Ascending aorta (tissue), 2 donors: ENCODE measurements around the gene ATF7IP2. TPM values are rescaled to one million over a fixed set of nuclear protein-coding genes. Genes with fewer than 3 reads are reported as not detected.
"Not testable (repeated sequence)": the region's sequence is repeated elsewhere in the genome, so short reads cannot be mapped to it uniquely, and the experiment has no call there.

ENCODE experiments used
- DNase-seq, 2 donors: peaks; one replicate each; pipeline ENCODE4 v3.0.0-alpha.2; 2019; ENCODE audit warnings: low spot score in 2 of 2
- H3K27ac ChIP-seq, 2 donors: fragments of 200-600 bp; sonication (generic); one replicate each; pipeline ENCODE4 v1.5.1; 2016 to 2017; ENCODE audit warnings: mild to moderate bottlenecking in 1 of 2
- H3K27me3 ChIP-seq: fragments of 200-600 bp; sonication (generic); one replicate; pipeline ENCODE4 v1.5.1; 2017
- H3K36me3 ChIP-seq, 2 donors: fragments of 200-600 bp; sonication (generic); one replicate each; pipeline ENCODE4 v1.5.1; 2016
- H3K4me1 ChIP-seq, 2 donors: fragments of 200-600 bp; sonication (generic); one replicate each; pipeline ENCODE4 v1.5.1; 2016 to 2017; ENCODE audit warnings: mild to moderate bottlenecking in 1 of 2
- H3K4me3 ChIP-seq, 2 donors: fragments of 200-600 bp; sonication (generic); one replicate each; pipeline ENCODE4 v1.5.1; 2016 to 2017; ENCODE audit warnings: mild to moderate bottlenecking in 1 of 2
- H3K9me3 ChIP-seq, 2 donors: fragments of 200-600 bp; sonication (generic); one replicate each; pipeline ENCODE4 v1.5.1; 2016
- CTCF ChIP-seq, 3 experiments: fragments of 200-600 bp in 2 of 3; fragments of 450-650 bp in 1 of 3; sonication (generic) in 2 of 3; IDR thresholded peaks; one replicate each; pipeline ENCODE4 v1.5.1; 2016 to 2019; ENCODE audit warnings: antibody characterized with exemption in 3 of 3, mild to moderate bottlenecking in 1 of 3, moderate library complexity in 1 of 3
- intact Hi-C: fragments of 100-400 bp; cut with DNase I; formaldehyde crosslinking; loops from one replicate; pipeline ENCODE4 v1.15.1; 2023
- total RNA-seq: library from RNA; depleted of rRNA; stranded (reverse); fragments of >200 nt; gene quantifications from one replicate; pipeline ENCODE4 v1.1.0, GENCODE V29; 2016

ATF7IP2 gene
- total RNA-seq, 1 donor from 2014 or later: not detected

GRCh38 chr16:10362077-10362863, 23.6 kb upstream of the ATF7IP2 start:
- Histone ChIP-seq H3K4me3 (no peak overlapping the region), H3K36me3 (no peaks in the 10 kb centered on the region), H3K9me3 (no peaks in the 10 kb centered on the region), H3K4me1 (no peaks in the 10 kb centered on the region), H3K27me3 (no peaks in the 10 kb centered on the region), H3K27ac (no peak overlapping the region)
- DNase-seq: no peak
- TF ChIP-seq CTCF (IDR thresholded peaks at IDR 0.05): no peak
- intact Hi-C loops: no loop called here

GRCh38 chr16:10362864-10363197, 23.0 kb upstream of the ATF7IP2 start:
- H3K27me3 ChIP-seq, H3K4me3 ChIP-seq, DNase-seq, intact Hi-C loops, H3K9me3 ChIP-seq, H3K27ac ChIP-seq, H3K36me3 ChIP-seq, H3K4me1 ChIP-seq: not testable (repeated sequence)

GRCh38 chr16:10366619-10367018, 19.2 kb upstream of the ATF7IP2 start:
- H3K4me3 ChIP-seq, H3K4me1 ChIP-seq, DNase-seq, H3K9me3 ChIP-seq, H3K27ac ChIP-seq, H3K27me3 ChIP-seq, H3K36me3 ChIP-seq, intact Hi-C loops: not testable (repeated sequence)

- H3K27ac ChIP-seq: no peak overlapping the region
- intact Hi-C loops: no loop called here
- DNase-seq: no peak
- H3K4me3 ChIP-seq: no peak overlapping the region
- H3K27me3 ChIP-seq: no peaks in the 10 kb centered on the region
- no peak for TF ChIP-seq CTCF (IDR thresholded peaks at IDR 0.05)
- peaks cover 0 to 3% of the 10 kb centered on the region in 2 donors for H3K9me3 ChIP-seq
- H3K36me3 ChIP-seq: no peaks in the 10 kb centered on the region
- no peaks in the 10 kb centered on the region for H3K4me1 ChIP-seq
These were observed 18.2 kb upstream of the ATF7IP2 start for GRCh38 chr16:10367616-10368188.

- Histone ChIP-seq H3K27ac (no peak overlapping the region), H3K4me3 (no peak overlapping the region), H3K27me3 (no peaks in the 10 kb centered on the region), H3K4me1 (no peaks in the 10 kb centered on the region), H3K9me3 (peaks cover 0 to 3% of the 10 kb centered on the region in 2 donors), H3K36me3 (no peaks in the 10 kb centered on the region)
- TF ChIP-seq CTCF (IDR thresholded peaks at IDR 0.05): no peak
- intact Hi-C loops: no loop called here
- no peak for DNase-seq
These were observed 16.8 kb upstream of the ATF7IP2 start for GRCh38 chr16:10368969-10369551.

- Histone ChIP-seq H3K9me3 (peaks cover 0 to 3% of the 10 kb centered on the region in 2 donors), H3K4me1 (no peaks in the 10 kb centered on the region), H3K27ac (no peak overlapping the region), H3K27me3 (no peaks in the 10 kb centered on the region), H3K4me3 (no peak overlapping the region), H3K36me3 (no peaks in the 10 kb centered on the region)
- no peak for TF ChIP-seq CTCF (IDR thresholded peaks at IDR 0.05)
- intact Hi-C loops: no loop called here
- no peak for DNase-seq
These were observed 15.7 kb upstream of the ATF7IP2 start for GRCh38 chr16:10370096-10370726.
